ENCODE results near the gene PDGFA.
"Not testable (repeated sequence)": the region's sequence is repeated elsewhere in the genome, so short reads cannot be mapped to it uniquely, and the experiment has no call there.

PDGFA gene

DNA sequence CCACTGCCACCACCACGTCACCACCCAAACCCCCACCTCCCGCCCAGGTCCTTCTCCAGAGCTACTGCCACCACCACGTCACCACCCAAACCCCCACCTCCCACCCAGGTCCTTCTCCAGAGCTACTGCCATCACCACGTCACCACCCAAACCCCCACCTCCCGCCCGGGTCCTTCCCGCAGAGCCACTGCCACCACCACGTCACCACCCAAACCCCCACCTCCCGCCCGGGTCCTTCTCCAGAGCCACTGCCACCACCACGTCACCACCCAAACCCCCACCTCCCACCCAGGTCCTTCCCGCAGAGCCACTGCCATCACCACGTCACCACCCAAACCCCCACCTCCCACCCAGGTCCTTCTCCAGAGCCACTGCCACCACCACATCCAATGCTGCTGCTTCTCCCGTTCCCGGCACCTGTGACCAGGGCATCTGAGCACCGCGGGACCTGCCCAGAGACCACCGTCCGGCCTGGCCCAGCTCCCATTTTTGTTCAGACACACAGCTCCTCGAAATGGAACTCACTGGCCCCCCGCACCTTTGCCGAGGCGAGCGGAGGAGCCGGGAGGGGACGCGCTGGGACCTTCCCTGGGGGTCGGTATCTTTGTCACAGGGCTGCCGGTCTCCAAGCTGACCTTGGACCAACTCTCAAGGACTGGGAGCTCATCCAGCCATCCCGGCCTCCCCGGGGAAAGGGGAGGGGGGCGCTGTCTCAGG lies 32.7 kb upstream of the PDGFA start:
- DNase-seq (ENCODE audit: low read depth in 2 of 2), result not testable (repeated sequence)

DNA sequence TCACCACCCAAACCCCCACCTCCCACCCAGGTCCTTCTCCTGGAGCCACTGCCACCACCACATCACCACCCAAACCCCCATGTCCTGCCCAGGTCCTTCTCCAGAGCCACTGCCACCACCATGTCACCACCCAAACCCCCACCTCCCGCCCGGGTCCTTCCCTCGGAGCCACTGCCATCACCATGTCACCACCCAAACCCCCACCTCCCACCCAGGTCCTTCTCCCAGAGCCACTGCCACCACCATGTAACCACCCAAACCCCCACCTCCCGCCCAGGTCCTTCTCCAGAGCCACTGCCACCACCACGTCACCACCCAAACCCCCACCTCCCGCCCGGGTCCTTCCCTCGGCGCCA lies 31.9 kb upstream of the PDGFA start:
- DNase-seq (ENCODE audit: low read depth in 2 of 2), result not testable (repeated sequence)

DNA sequence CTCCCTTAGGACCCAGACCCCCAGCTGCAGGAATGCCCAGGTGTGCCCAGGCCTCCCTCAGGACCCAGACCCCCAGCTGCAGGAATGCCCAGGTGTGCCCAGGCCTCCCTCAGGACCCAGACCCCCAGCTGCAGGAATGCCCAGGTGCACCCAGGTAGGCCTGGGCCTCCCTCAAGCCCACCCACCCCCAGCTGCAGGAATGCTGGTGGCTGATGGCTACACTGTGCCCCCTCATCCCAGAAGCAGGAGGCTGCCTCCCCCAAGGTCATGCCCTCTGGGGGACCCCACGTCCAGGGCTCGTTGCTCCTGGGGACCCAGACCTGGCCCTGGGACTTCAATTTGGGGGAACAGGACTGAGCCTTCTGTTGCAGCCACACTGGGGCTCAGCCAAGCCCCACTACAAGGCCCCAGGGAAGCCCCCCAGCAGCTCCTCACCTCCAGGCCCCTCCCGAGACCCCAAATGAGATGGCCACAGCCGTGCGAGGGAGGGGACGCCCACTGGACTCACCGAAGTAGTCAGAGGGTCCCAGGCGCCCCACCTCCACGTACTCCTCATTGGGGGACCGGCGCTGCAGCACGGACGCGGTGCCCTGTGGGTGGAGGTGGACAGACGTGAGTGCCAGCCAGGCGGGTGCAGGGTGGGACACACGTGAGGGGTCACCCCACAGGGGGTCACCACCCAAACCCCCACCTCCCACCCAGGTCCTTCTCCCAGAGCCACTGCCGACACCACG lies 31.4 kb upstream of the PDGFA start:
- DNase-seq (ENCODE audit: low read depth in 2 of 2), result no peak

DNA sequence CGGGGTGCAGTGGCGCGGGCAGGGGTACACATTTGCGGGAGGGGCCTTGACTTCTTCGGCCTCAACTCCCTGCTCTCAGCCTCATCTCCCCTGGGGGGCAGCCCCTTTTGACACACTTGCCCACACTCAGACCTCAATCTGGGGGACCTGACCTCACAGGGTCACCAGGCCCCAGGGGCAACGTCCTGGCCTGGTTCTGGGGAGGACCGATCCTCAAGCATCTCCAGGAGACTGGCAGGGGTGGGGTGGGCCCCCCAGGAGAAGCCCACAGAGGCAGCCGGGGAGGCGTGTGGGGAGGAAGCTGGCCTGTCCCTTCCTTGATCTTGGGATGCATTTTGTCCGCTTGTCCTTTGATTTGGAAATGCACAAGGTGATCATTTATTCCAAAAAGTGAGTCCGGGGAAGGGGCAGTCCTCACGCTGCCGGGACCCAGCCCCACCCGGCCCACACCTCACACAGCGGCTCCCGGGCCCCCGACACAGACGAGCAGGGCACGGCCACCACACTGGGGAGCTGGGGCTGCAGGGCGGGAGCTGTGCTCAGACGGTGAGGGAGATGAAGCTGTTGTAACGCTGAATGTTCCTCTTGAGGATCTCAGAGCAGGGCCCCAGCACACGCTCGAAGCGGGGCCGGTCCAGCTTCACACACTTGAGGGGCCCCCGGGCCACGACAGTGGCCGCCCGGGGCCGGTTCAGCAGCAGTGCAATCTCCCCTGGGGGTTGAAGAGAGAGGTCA lies 30.4 kb upstream of the PDGFA start:
- no peak for DNase-seq (ENCODE audit: low read depth in 2 of 2)

DNA sequence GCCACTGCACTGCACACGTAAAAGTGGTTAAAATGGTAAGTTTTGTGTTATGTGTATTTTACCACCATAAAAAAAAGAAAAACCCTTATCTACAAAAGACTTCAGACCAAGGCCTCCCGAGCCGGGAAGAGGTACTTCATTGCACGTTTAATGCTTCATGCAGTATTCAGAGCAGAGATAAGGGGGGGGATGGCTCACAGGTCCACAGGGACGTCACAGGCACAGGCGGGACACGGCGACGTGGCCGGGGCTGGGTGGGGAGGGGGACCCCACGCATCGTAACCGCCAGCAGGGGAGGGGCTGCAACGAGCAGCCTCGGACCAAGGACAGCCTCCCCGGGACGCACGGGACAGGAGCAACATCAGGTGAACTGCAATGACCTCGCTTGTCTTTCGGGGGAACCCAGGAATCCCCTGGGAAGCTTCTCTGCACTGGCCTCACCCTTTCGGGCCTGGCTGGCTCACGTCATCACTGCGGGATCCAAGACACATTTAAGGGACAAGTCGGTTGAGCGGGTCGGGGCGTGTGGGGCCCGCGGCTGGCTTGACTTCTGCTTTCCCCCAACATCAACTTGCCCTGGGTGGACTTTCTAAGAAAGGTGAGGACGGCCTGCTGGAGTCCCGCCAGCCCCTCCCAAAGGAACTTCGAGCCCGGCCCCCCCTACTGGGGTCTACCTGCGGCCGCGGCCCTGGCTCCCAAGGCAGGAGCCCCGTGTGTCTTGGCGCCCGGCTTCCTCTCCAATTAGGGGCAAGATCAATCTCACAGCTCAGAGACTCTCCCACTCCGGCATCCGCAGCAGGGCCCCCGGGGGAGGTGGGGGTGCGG lies 29.6 kb upstream of the PDGFA start:
- no peak for DNase-seq (ENCODE audit: low read depth in 2 of 2)

DNA sequence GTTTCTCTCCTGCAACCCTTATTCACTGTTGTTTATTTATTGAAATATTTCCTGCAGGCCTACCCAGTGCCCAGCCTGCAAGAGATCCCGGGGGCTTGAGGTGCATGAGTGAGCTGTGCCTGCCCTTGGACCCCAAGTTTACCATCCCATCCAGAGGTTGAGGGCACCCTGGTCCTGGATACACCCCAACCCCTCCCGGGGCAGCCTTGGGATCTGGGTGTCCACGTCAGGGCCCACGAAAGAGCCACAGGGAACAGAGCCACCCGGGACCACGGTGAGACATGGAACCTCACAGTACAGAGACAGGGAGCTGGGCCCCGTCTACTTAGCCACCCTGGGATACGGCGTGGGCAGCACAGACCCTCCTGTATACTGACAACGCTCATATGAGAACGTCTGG lies 28.8 kb upstream of the PDGFA start:
- DNase-seq (ENCODE audit: low read depth in 2 of 2), result no peak

DNA sequence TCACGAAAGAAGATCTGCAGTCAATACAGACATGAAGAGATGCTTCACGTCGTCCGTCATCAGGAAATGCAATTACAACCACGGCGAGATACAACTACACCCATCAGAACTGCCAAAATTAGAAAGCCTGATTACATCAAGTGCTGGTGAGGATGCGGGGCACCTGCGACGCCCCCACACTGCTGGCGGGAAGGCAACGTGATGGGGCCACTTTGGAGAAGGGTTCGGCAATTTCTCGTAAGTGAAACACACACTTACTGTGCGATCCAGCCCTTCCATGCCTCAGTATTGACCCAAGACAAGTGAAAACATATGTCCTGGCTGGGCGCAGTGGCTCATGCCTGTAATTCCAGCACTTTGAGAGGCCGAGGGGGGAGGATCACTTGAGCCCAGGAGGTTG lies 25.8 kb upstream of the PDGFA start:
- no peak for DNase-seq (ENCODE audit: low read depth in 2 of 2)

DNA sequence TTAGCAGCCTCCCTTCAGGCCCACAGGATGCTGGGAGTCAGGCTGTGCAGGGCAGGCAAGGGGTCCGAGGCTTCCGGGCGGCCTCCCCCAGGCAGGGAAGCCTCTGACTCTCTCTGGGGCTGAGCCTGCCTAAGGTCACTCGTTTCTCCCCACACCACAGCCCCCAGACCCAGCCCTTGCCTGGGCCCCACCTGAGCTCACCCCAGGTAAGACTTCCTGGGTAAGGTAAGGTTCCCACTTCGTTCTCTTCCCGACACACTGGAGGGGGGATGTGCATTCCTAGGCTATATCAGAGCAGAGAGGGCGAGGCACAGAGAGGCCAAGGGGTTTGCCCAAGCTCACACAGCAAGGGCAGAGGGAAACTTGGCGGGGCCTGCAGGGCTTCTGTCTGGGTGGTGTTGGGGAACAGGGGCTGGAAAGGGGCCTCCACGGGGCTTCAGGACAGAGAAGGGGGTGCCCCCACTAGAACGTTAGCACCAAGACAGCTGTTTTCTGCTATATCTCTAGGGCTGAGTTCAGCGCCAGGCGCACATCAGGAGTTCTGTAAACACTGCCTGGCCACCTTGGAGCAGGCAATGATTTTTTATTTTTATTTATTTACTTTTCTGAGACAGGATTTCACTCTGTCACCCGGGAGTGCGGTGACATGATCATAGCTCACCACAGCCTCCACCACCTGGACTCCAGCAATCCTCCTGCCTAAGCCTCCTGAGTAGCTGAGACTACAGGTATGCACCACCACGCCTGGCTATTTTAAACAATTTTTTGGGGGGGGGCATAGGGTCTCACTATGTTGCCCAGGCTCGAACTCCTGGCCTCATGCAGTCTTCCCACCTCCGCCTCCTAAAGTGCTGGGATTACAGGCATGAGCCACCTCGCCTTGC lies 24.9 kb upstream of the PDGFA start:
- DNase-seq (ENCODE audit: low read depth in 2 of 2), result no peak

DNA sequence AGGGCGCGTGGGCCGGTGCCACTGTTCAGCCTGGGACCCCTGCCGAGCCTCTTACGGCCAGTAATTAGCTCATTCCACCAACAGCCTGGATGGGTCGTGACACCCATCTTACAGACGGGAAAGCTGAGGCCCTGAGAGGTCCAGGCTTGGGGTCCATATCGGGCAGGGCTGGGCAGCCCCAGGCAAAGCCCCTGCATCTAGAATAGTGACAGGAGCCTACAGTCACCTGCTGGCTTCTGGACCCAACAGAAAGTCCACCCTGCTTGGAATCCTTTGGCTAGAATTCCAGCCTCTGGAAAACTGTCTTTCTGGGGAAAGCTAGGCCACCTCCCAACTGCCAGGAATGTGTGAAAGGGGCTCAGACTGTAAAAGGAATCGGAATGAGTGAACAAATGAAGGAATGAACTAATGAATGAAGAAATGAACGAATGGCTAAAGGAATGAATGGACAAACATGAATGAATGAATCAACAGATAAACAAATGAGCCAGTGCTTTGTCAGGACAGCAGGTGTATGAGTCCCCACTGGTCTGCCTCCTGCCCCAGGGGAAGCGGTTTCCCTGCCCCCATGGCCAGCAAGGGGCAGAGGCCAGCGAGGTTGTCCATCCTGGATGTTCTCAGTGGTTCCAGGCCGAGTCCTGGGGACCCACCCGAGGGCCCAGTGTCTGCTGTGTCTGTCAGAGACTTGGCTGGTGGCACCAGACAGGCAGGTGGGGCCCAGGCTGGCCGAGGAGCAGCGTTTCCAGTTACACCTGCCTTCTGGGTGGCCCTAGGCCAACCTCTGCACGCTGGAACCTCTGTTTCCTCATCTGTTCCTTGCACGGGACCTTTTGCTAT lies 24.1 kb upstream of the PDGFA start:
- no peak for DNase-seq (ENCODE audit: low read depth in 2 of 2)

DNA sequence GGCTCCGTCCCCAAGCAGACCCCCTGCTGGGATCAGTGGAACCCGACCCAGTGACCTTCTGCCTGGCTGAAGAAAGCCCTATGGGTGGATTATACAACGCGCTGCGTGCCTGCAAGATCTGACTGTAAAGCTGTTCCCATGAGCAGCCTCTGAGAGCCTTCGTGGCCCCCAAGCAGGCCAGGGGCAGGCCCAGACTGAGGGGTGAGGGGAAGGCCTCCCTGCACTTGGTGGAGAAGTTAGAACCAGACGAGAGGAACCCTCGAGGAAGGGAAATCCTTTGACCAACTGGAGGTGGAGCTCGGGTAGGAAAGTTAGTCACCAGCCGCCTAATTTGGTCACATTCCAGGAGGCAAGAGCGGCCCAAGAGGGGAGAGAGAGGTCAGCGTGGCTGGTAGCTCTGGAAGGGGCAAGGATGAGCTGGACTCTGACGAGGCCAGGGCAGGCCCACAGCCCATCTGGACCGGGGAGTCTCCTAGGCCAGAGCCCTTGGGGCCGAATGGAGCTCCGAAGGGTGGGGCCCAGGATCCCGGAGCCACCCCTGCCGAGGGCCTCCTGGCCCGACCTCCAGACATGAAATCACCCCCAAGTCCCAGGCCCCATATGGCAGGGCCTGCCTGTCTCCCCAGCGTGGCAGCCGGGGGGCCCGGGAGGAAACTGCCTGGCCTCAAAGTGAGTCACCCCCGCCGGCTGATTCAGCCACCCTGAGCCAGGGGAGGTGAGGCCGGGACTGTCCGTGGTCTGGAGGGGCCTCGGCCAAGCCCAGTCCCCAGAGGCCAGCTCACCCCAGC lies 23.3 kb upstream of the PDGFA start:
- DNase-seq (ENCODE audit: low read depth in 2 of 2), result no peak

DNA sequence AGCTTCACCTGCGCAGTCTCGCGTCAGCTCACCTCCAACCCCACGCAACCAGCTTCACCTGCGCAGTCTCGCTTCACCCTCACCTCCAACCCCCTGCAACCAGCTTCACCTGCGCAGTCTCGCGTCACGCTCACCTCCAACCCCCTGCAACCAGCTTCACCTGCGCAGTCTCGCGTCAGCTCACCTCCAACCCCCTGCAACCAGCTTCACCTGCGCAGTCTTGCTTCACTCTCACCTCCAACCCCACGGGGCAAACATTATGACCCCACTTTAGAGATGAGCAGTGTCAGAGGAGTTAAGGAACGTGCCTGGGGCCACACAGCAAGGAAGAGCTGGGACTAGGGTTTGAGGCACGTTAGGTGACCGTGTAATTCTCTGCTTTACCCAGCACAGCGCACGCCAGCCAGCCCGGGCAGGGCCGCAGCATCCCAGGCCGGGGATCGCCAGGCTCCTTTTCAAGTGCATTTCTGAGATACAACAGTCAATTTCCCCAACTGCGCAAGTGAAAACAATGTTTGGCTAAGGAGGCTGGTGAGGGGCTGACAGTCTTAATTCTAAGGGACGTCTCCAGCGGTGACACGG lies 22.6 kb upstream of the PDGFA start:
- DNase-seq (ENCODE audit: low read depth in 2 of 2), result no peak

DNA sequence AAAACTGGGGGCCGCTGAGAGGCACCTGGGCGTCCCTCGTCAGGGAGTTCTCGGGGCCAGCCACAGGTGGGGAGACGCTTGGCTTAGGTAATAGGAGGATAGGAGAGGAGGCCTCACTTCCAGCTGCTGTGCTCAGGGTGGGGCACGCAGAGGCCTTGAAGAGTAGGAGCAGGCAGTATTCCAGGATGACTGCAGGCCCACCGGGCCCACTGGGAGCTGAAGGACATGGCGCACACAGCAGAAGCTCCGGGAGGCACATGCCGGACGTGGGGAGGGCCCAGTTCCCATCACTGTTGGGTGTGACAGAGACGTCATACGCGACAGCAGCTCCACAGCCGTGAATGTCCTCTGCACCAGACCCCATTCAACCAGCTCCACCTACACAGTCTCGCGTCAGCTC lies 22.0 kb upstream of the PDGFA start:
- no peak for DNase-seq (ENCODE audit: low read depth in 2 of 2)

DNA sequence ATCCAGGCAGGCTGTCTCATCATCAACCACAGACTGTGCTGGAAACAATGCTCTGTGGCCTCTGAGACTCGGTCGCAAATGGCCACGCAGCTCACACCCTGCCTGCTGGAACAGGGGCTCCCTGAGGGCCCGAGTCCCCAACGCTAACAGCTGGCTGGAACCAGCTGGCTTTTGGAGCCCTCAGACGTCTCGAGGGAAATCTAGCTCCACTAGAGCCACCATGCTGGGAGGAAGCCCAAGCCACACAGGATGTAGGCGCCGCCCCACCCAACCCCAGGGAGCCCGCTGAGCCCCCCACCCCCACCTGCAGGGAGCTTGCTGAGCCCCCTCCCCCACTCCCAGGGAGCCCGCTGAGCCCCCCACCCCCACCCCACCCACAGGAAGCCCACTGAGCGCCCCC lies 21.4 kb upstream of the PDGFA start:
- DNase-seq (ENCODE audit: low read depth in 2 of 2), result no peak

DNA sequence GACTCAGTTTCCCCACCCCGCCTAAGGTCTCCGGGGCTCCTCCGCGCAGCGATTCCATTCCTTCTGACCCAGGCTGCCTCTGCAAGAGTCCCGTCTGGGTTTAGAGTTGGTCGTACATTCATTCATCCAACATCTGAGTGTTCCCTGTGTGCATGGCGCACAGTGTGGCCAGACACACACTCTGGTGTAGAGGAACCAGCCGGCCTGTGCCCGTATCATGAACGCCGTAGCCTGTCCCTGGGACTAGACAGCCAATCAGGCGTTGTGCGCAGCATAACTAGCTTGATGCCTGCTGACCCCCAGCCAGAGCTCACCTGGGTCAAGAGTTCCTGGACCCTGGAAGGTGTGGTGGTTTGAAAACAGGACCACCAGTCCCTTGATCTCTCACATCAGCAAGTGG lies 20.9 kb upstream of the PDGFA start:
- DNase-seq (ENCODE audit: low read depth in 2 of 2), result no peak

DNA sequence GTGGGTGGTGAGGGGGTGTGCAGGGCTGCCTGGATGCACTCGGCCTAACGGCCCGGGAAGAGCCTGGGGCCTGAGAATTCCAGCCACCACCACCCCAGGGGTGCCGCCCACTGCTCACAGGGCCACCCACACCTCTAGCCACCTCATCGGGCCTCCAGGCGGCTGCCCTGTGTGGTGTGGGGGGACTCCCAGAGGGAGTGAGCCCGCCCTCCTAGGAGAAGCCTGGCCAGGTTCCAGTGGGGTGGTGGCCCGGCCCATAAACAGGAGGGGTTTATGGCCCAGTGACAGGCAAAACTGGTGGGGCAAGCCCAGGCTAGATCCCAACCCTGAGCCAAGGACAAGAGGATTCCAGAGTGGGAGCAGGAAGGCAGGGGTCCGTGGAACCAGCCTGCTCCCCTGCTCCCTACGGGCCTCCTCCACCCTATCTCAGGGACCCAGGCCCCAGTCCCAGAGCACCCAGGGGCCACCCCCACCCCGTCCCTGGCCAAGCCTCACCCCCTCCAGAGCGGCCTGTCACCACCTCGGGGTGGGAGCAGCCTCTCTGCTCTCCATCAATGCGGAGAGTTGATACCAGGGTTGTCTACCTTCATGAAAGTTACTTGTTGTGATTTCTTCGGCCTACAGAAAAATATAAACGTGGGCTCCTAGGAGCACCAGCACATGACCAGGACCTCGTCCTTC lies 20.2 kb upstream of the PDGFA start:
- DNase-seq (ENCODE audit: low read depth in 2 of 2), result no peak

DNA sequence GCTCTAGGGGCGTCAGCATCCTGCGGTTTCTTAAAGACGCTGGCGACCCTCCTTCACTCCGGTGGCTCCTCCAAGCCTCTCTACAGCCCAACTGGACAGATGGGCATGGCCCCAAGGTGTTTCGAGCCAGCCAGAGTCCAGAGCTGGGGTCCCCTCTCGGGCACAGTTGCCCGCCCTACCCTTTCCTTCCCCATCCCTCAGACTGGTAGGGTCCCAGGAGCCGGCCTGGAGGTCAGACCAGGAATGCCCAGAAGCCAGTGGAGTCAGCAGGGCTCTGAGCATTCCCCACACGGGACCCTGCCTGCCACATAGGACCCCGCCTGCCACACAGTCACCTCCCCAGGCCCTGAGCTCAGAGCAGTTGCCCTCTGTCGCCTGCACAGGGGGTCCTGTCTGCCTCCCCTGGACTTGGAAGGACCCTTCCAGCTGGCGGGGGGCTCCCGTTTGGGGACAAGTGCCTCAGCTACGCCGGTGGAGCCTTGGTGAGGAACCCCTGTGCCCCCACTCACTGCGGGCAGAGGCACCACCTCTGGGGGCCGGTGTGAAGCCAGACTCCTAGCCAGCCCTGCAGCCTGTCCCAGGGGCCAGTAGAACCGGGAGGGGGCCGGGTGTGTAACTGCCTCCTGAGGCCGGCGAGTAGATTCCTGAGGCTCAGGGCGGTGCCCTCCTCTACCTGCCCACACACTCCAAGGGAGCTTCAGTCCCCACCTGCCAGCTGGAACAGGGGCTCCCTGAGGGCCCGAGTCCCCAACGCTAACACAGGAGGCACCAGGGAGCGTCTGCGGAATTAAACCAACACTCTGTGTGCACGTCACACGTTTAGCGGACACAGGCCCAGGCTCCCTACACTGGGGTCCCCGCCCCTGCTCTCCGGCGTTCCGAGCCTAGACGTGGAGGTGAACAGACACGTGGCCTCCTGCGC lies 19.4 kb upstream of the PDGFA start:
- no peak for DNase-seq (ENCODE audit: low read depth in 2 of 2)

DNA sequence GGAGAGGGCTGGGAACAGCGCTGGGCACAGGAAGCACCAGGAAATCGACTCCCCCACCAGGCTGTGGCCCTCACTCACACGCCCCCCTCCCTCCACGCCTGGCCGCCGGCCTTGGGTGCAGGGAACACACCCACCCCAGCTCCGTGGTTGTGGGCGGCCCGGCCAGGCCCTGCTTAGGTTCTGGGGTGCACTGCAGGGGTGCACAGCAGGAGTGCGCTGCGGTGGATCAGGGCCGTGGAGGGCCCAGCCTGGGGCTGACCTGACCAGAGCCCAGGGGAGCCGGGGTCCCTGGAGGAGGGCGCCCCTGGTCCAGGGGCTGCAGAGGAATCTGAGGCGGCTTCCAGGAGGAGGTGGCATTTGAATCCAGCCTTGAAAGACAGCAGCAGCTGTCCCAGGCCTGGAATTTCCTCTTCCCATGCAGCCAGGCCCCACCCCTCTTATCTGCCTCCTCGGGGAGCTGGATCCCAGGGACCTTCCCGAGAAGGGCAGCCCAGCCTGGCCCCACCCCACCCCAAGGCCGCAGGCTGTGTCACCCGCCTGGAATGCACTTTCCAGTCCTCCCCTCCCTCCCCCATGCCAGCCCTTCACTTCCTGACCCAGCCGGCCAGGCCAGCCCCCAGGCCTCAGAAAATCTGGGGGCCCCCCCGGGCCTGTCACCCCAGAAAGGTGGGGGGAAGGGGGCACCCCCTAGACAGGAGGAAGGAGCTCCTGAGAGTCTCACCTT lies 18.4 kb upstream of the PDGFA start:
- DNase-seq (ENCODE audit: low read depth in 2 of 2), result no peak
